ENCODE data around the gene MAP3K20.
"Not testable (repeated sequence)": the region's sequence is repeated elsewhere in the genome, so short reads cannot be mapped to it uniquely, and the experiment has no call there.

Gene MAP3K20

GRCh38 chr2:173075781-173076580 is at the start of gene MAP3K20:
MAP3K20 (plus strand) TSS chr2:173075846; CDS start chr2:173091032, 15,186 bp downstream.
- peak; percentile 3 to 40 for DNase-seq (ENCODE audit: low read depth in 2 of 2)

- DNase-seq (ENCODE audit: low read depth in 2 of 2), result no peak
Measured at GRCh38 chr2:173026479-173026878, 49.2 kb upstream of the MAP3K20 start.

- peak; percentile 51 to 67 for DNase-seq (ENCODE audit: low read depth in 2 of 2)
Measured at GRCh38 chr2:173027181-173028128, 48.2 kb upstream of the MAP3K20 start.

- DNase-seq (ENCODE audit: low read depth in 2 of 2), result no peak
Measured at GRCh38 chr2:173028141-173028540, 47.5 kb upstream of the MAP3K20 start.

GRCh38 chr2:173028671-173029070 is 47.0 kb upstream of the MAP3K20 start:
- no peak for DNase-seq (ENCODE audit: low read depth in 2 of 2)

GRCh38 chr2:173030561-173031490 is 44.8 kb upstream of the MAP3K20 start:
- no peak for DNase-seq (ENCODE audit: low read depth in 2 of 2)

- no peak for DNase-seq (ENCODE audit: low read depth in 2 of 2)
Measured at GRCh38 chr2:173032032-173032431, 43.6 kb upstream of the MAP3K20 start.

- DNase-seq (ENCODE audit: low read depth in 2 of 2), result no peak
Measured at GRCh38 chr2:173033084-173033483, 42.6 kb upstream of the MAP3K20 start.

GRCh38 chr2:173034143-173034542 is 41.5 kb upstream of the MAP3K20 start:
- no peak for DNase-seq (ENCODE audit: low read depth in 2 of 2)

GRCh38 chr2:173037245-173038120 is 38.2 kb upstream of the MAP3K20 start:
- DNase-seq (ENCODE audit: low read depth in 2 of 2), result no peak

- DNase-seq (ENCODE audit: low read depth in 2 of 2), result not testable (repeated sequence)
Measured at GRCh38 chr2:173038257-173038656, 37.4 kb upstream of the MAP3K20 start.

- DNase-seq (ENCODE audit: low read depth in 2 of 2), result no peak
Measured at GRCh38 chr2:173040729-173041128, 34.9 kb upstream of the MAP3K20 start.

GRCh38 chr2:173043476-173043875 is 32.2 kb upstream of the MAP3K20 start:
- no peak for DNase-seq (ENCODE audit: low read depth in 2 of 2)

GRCh38 chr2:173043897-173044519 is 31.6 kb upstream of the MAP3K20 start:
- no peak for DNase-seq (ENCODE audit: low read depth in 2 of 2)

- no peak for DNase-seq (ENCODE audit: low read depth in 2 of 2)
Measured at GRCh38 chr2:173044686-173045085, 31.0 kb upstream of the MAP3K20 start.

- no peak for DNase-seq (ENCODE audit: low read depth in 2 of 2)
Measured at GRCh38 chr2:173045181-173045580, 30.5 kb upstream of the MAP3K20 start.

GRCh38 chr2:173048522-173048896 is 27.1 kb upstream of the MAP3K20 start:
- DNase-seq (ENCODE audit: low read depth in 2 of 2), result no peak

GRCh38 chr2:173048897-173049661 is 26.6 kb upstream of the MAP3K20 start:
- DNase-seq (ENCODE audit: low read depth in 2 of 2), result no peak

GRCh38 chr2:173049831-173050230 is 25.8 kb upstream of the MAP3K20 start:
- DNase-seq (ENCODE audit: low read depth in 2 of 2), result no peak

Measured in stimulated activated CD8-positive, alpha-beta memory T cell treated with anti-CD3 and anti-CD28 coated beads, Interleukin-7, amount 100 ng/mL, for 4 hours (primary cell).